Measurements from ENCODE around the gene JAKMIP3.

The JAKMIP3 gene

DNA sequence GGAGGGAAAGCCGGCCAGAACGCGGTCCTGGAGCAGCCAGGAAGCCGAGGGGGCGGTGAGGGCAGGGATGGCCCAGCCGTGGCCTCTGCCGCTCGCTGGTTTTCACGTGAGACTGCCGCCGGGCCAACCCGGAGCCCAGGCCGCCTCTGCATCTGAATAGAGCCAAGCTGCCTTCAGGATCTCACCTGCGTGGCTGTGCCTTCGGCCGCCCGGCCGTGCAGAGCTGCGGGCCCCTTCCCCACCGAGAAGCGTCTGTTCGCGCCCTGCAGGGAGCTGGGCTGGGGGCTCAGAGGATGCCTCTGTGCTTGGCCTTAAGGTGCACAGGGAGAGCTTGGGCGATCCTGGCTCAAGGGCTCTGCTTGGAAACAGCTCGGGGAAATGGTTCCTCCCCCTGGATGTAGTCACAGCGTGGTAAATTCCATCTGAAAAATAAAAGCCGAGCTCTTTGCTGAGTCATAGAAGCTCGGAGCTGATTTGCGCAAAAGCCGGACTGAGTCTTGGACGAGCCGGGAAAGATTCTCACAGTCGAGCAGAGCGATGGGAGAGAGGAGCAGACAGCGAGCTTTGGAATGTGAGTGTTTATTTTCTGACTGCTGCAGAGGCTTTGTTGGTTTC, at the start of gene JAKMIP3:
JAKMIP3 (plus strand) TSS at position 456 of the 615 bp plus-strand sequence. CDS start 38,863 bp downstream, outside the sequence.
- no peak for ATAC-seq

DNA sequence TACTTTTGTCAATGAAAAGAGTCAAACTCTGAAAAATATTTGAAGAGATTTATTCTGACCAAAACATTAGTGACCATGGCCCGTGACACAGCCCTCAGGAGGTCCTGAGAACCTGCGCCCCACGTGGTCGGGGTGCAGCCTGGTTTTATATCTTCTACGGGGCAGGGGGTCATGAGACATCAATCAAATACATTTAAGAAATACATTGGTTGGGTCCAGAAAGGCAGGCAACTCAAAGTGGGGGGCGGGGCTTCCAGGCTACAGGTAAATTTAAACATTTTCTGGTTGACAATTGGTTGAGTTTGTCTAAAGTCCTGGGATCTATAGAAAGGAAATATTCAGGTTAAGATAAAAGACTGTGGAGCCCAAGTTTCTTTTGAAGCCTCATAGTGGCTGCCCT, 49.2 kb upstream of the JAKMIP3 start:
- ATAC-seq = no peak

DNA sequence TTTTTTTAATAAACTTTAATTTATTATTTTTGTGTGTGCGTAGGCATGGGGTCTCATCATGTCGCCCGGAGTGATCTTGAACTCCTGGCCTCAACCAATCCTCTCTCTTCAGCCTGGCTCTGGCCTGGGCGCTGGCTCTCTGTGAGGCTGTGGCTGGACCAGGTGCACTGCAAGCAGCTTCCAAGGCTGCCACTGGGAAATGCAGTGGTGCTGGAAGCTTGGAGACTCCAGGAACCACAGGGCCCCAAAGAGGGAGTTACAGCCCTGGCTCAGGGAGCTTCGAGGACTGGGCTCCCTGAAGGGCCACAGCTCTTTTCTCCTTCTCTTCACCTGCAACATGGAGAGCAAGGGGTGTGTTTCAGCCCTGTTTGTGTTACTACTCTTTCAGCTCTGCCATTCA, 47.3 kb upstream of the JAKMIP3 start:
- no peak for ATAC-seq

DNA sequence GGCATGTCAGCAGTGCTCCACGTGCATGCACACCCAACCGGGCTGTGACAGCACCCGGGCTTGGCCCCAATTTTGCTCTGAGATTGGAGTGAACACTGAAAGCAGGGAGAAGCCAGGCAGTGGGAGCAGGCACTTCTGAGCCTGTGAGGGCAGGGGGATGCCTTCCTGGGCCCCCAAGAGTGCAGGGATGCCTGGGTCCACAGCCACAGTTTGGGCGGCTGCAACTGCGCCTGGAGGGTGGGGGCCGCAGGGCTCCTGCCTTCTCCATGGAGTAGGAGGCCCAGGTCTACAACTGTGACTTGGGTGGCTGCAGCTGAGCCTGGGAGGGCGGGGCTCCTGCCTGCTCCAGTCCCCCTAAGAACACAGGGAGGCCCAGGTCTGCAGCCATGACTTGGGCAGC, 46.4 kb upstream of the JAKMIP3 start:
- ATAC-seq = no peak

DNA sequence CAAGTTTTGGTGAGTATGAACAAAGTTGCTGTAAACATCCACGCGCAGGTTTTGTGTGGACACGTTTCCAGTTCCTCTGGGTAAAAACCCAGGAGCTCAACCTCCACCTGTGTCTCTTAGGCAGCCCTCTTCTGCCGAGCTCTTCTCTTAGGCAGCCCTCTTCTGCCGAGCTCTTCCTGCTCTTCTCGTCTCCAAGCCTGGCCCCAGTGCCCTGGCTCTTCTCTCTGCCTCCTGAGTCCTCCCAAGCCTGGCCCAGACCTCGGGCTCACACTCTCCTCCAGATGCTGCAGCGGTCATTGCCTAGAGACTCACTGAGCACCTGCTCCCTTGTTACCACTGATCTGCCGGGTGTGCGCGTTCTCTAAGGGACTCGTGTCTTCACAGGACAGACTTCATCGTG, 45.3 kb upstream of the JAKMIP3 start:
- no peak for ATAC-seq

DNA sequence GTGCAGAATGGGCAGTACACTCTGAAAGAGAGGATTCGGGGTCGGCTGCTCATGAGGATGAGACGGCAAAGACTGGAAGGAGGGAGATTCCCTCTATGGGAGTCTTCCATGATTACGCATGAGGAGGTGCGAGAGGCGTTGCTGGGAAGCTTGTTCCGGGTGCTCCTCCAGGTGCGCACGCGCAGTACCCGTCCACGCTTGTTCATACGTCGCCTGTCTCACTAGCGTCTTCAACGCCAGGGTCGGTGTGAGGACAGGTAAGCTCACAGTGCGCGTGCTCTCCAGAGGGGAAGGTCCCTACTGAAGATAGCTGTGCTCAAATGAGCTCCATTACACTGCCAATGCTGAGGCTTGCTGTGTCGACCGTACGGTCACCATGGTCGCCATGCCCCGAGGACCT, 44.7 kb upstream of the JAKMIP3 start:
- ATAC-seq = no peak

DNA sequence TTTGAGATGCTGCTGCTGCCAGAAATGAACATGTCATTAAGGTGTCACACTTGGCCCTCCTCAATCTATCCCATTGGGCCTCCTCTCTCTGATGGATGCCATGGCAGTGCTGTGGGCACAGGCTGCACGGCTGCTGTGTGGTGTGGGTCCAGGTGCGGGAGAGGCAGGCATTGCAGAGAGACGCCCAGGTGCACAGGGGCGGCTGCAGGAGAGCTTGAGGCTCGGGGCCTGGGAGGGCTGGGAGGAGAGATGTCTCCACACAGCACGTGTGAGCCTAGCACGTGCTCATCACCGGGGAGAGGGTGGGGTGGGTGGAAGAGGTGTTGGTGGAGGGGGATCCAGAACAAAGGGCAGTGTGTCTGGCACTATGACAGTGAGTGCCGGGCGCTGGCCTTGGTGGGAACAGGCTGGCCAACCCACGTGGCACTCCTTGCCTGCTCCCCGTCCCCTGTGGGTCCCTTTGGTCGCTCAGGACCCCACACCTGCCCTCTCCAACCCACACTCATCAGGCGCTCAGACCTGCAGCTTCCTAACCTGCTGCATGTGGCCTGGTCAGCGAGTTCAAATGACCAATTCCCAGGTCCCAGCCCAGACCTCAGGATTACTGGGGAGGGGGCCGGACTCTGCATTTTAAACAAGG, 44.1 kb upstream of the JAKMIP3 start:
- ATAC-seq = no peak

DNA sequence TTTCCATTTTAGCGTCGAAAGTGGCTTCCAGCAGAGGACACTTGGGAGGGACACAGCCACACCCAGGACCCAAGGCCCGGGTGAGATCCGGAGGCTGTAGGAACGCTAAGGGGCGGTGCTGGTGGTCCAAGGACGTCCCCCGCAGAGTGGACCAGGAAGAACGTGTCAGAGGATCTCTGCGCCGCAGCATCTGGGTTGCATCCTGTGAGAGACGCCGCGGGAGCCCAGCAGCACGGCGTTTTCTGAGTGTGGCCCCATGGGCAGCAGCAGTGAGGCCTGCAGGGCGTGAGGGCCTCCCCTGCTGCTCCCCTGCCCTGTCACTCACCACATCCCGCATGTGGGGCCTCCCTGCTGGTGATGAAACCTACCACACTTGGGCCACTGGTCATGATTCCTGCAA, 43.5 kb upstream of the JAKMIP3 start:
- no peak for ATAC-seq

DNA sequence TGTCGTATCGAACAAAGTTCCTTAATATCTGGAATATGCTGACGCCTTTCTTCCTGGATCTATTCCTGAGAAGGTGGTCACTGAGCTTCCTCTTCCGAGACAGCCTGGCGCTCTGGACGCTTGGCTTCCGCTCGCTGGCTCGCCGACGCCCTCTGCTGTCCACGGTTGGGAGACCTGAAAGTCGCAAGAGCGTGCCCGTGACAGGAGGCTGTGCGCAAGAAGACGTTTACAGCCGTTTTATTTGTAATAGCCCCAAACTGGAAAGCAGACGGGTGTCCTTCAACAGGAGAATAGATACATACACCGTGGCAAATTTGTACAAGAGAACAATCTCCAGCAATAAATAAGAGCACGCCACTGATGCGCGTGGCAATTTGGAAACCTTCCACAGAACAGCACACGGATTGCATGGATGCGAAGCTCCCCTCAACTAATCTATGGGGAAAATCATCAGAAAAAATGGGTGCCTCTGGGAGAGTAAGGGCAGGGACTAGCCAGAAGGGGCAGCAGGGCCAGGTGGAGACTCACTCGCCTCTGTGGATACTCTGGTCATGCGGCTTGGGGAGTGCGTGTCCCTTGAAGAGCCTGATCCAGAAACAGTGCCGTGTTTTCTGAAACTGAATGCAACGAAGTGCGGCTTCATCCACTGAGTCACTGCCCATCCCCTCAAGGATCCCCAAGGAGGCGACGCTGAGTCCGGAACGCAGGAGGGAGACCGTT, 42.5 kb upstream of the JAKMIP3 start:
- ATAC-seq = peak; percentile 55 to 63

DNA sequence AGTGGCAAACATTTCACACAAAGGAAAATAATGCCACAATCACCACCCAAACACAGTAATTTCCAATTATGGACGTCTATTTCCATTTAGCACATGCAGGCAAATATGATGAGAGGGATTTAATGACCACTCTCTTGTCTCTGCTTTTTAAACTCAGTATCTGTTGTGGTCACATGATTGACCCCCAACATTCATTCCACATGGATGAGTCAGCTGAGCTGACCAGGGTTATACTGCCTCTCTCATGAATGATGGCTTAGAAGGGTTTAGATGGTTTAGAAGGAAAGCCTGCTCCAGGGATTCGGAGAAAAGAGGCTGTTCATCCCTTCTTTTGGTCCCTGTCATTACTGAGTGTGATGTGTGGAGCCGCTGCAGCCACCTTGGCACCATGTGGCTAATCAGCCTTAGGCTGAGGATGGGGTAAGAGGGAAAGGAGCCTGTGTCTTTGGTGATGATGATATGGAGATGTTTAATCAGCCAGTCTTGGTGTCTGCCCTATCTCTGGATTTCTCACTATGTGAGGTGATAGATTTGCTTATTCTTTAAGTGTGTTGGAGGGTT, 38.2 kb upstream of the JAKMIP3 start:
- no peak for ATAC-seq

DNA sequence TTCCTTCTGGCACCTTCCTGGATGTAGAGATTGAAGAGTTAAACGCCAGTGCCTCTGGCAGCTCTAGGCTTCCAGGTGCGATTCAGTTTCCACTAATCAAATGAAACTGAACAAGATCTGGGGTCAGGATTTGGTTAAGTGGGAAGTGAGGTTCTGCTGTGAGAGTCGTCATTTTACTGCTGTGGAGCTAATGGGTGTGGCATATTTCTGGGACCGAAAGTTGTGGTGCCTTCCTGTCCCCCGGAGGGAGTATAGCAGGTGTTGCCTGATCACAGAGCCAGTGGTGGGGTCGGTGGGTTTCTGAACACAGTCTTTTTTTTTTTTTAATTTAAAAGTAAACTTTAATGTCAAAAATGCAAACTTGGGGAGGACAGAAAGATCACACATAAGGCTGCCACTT, 37.0 kb upstream of the JAKMIP3 start:
- no peak for ATAC-seq

DNA sequence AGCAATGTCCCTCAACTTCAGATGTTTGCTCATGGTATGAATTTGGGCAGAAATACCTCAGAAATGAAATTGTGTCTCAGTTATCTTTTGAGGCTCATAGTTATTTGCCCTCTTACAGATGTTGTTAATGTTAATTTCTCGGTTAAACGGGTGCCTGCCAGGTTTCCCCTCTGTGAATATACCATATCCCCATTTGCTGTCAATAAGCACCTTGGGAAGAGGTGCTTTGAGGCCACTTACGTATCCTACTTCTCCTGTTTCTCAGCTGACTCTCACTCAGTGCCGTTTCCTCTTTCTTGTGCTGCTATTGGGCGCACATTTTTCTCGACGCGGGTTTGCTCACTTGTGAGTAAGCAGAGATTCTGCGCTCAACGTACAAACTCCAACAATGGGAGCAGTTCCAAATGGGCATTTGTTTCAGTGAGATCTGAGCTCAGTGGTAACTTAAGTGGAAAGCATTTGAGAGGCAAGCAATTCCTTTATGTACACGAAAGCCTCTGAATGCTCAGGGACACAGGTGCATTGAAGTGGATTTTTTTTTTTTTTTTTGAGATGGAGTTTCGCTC, 34.8 kb upstream of the JAKMIP3 start:
- ATAC-seq = no peak

DNA sequence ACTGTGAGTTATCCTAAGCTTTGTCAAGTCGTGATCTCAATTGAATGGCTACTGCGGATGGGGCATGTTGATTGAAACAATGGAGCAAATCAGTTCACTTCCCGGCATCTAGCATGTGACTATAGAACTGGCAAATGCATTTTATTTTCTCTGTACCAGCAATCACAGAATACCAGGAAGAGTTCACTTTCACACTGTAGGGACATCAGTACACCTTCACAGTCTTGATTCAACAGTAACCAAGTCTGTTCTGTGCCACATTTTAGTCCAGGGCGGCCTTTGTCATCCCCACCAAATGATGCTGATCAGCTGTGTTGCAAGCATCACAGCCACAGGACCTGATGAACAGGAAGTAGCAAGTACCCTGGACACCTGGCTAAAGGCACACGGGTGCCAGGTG, 32.1 kb upstream of the JAKMIP3 start:
- ATAC-seq = no peak

DNA sequence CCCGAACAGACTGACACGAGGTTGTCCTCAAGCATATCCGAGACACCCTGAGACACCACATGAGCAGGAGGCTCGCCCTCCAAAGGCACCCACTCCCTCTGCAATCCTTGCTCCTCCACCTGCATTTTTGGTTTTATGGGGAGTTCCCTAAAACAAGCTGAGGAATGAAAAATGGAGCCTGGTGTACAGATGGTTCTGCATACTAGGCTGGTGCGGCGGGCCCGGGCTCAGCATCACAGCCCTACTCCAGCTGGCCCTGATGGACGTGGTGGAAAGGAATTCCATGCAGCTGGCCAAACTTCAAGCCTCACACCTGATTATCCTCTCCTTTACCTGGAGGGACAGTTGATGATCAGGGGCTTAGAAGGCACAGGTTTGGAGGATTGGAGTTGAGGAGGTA, 30.3 kb upstream of the JAKMIP3 start:
- ATAC-seq = no peak

DNA sequence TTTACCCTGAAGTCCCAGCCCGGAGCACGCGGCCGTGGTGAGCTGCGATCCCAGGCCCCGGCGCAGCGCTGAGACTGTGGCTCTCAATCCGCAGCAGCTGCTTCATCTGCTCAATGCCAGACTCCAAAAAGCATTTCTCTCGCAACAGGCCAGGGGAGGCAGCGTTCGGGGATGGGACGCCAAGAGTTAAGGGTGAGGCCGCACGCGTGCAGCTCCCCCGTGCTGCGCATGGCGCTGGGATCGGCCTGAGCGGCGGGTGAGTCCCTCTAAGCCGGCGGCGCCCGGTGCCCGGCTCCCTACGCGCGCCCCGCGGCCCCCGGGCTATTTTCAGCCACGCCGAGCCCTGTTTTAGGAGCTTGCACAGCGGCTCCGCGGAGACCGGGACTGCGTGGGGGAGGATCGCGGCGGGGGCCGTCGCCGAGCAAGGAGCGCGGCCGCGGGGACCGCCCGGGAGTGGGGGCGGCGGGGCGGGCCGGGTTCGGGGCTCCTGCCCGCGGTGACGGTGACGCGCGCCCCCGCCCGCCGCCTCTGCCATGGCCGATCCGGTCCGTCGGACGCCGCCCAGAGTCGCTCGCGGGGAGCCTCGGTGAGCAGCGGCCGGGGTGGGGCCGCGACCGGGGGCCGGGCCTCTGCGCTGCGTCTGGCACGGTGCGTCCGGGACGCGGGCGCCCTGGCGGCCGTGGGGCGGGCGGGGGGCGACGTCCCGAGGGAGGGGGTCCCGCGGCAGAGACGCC, 29.4 kb upstream of the JAKMIP3 start:
- ATAC-seq = no peak

DNA sequence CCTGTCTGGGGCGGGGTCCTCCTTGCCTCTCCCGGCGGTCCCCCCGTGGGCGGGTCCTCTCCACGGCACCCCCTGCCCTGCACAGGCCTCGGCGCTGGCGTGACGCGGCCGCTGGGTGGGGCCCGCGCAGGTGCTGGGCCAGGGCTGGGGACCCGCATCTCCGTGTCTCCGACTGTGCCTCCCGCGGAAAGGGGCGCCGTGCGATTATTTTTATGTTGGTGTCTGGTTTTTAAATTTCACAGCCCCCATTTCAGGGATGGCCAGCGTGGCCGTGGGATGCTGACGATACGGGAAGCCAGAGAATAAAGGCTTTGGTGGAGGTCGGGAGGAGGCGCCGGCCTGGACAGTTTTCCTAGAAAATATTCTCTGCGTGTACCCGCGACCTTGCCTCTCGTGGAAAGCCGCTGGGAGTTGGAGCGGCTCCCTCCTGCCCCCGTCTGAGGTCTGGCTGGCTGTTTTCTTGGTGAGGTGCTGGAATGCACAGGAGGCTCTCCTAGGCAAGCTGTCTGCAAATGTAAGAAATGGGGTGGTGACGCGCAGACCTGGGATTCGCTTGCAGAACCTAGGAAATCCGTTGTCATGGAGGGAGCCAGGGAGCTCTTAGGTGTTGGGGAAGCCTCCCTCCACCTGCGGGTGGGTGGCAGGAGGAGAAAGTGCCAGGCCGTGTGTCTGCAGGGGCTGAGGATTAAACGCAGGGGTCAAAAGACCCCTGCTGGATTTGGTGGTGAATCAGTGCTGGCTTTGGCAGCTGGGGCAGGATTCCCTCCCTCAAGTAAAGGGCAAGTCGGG, 28.7 kb upstream of the JAKMIP3 start:
- ATAC-seq = no peak

DNA sequence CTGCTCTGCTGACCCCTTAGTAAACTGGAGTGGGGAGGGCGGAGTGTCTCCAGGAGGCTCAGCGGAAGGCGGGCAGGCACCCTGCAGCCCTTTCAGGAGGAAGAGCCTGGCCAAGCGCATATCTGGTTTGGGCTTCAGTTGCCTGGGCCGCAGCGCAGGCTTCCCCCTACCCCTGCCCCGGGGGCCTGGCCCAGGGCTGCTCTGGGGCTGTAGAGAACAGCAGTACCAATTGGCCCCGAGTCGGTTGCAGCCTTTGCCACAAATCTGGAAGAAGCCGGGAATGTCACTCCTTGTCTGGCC, 28.1 kb upstream of the JAKMIP3 start:
- ATAC-seq = no peak

DNA sequence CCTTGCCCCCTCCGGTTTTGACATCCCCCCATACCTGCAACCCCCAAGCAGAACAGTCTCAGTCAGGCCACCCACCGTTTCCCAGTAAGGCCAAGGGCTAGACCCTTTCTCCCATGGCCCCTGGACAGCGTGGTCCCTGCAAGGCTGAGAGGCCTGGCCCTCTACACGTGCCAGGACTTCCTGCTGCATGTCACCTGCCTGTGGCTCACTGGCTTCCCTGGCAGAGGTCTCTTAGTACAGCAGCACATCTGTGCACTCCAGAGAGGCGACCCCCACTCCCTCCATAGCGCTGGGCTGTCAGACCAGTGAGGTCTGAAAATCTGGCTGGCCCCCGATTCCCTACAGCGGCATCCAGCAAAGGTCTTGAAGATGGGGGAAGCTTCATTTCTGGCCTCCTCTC, 26.4 kb upstream of the JAKMIP3 start:
- ATAC-seq = no peak

DNA sequence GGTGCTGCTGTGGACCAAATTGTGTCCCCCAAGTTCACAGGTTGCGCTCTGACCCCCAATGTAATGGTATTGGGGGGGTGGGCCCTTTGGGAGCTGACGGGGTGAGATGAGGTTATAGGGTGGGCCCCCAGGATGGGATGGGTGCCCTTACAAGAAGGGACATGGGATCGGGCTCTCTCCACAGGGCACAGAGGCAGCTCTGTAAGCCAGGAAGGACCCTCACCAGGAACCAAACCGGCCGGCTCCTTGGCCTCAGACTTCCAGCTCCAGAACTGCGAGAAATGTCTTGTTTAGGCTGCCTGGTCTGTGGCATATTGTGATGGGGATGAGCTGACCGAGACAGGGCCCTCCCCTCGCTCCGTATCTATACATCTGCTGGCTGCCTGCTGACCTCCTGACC, 25.7 kb upstream of the JAKMIP3 start:
- no peak for ATAC-seq

DNA sequence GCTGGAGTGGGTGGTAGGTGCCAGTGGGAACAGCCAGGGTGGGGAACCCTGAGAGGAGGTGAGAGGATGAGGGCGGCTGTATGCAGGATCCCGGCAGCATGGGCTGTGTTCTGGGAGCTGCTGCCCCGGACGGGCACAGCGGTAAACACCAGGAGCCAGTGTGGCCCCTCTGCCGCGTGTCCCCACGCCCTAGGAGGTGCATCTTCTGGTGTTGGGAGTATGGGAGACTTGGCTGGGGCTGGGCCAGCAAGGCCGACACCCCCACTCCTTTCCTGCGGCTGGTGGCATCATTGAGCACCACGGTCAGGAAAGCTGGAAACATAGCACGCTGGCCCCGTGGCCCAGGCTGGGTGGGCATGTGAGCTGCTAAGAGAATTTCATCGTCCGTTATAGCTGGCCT, 24.4 kb upstream of the JAKMIP3 start:
- no peak for ATAC-seq

DNA sequence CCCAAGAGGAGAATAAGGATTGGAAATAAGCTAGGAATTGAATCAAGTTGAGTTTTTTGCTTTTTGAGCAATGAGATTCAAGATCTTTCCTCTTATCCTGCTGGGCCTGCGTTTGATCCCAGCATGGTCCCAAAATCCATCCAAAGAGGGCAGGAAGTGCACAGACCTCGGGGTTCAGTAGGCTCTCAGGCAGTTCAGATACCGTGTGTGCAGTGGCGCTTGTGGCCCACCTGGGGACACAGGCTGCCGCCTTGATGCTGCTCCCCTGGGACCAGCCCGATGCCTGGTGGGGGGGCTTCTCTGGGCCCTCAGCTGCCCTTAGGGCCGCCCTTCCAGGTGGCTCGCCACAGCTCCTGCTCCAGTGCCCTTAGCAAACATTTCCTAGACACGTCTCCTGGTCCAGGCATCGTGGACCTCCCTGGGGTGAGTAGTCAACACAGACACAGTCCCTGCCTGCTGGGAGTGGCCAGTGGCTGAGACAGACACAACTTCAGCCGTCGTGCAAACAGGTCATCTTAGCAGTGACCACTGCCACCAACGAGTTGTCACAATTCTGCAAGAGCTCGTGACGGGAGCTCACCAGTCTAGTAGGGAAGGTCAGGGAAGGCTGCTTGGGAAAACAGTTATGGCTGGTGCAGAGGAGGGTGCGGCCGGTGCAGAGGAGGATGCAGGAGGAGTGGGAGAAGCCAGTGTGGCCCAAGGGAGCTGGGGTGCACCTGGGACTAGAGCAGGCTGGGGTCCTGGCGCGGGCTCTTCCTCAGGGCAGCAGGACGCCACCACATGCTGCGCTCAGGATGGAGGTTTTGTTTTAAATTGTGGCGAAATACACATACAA, 21.7 kb upstream of the JAKMIP3 start:
- ATAC-seq = no peak
